UCSD-AML1 (cell line): ENCODE measurements around the gene TMEM52B.

Experiments
- DNase-seq: peaks from one replicate; lab custom pipeline; 2025; ENCODE audit not compliant: unreplicated experiment; lab: John Stamatoyannopoulos, UW

The TMEM52B gene

GRCh38 chr12:10178821-10179220 lies at the start of gene TMEM52B:
Gene TMEM52B (plus strand): TSS chr12:10179032. CDS start chr12:10179575, 543 bp downstream.
- DNase-seq, result no peak

- DNase-seq, result no peak
Observed at GRCh38 chr12:10130042-10130441, 48.8 kb upstream of the TMEM52B start, which contains the start of gene CLEC7A. Gene CLEC7A (minus strand): TSS chr12:10130199. CDS start chr12:10130082, 117 bp downstream.

GRCh38 chr12:10131111-10131690 lies 47.6 kb upstream of the TMEM52B start:
- DNase-seq, result no peak

GRCh38 chr12:10132850-10133370 lies 45.9 kb upstream of the TMEM52B start:
- no peak for DNase-seq

- no peak for DNase-seq
Observed at GRCh38 chr12:10135126-10135525, 43.7 kb upstream of the TMEM52B start.

GRCh38 chr12:10136637-10137205 lies 42.1 kb upstream of the TMEM52B start:
- DNase-seq, result no peak

- peak; percentile 52 for DNase-seq
Observed at GRCh38 chr12:10140001-10140400, 38.8 kb upstream of the TMEM52B start.

- DNase-seq, result no peak
Observed at GRCh38 chr12:10142976-10143589, 35.7 kb upstream of the TMEM52B start.

- DNase-seq, result no peak
Observed at GRCh38 chr12:10147714-10148403, 31.0 kb upstream of the TMEM52B start.

- no peak for DNase-seq
Observed at GRCh38 chr12:10151621-10152020, 27.2 kb upstream of the TMEM52B start.

- DNase-seq, result peak; percentile 53
Observed at GRCh38 chr12:10153271-10154144, 25.3 kb upstream of the TMEM52B start.

- no peak for DNase-seq
Observed at GRCh38 chr12:10154145-10154496, 24.7 kb upstream of the TMEM52B start.

- DNase-seq, result no peak
Observed at GRCh38 chr12:10155966-10156365, 22.9 kb upstream of the TMEM52B start.

GRCh38 chr12:10158406-10158805 lies 20.4 kb upstream of the TMEM52B start:
- DNase-seq, result no peak

- no peak for DNase-seq
Observed at GRCh38 chr12:10159280-10159679, 19.6 kb upstream of the TMEM52B start.

GRCh38 chr12:10160617-10161385 lies 18.0 kb upstream of the TMEM52B start:
- no peak for DNase-seq

GRCh38 chr12:10163084-10163483 lies 15.7 kb upstream of the TMEM52B start:
- DNase-seq, result no peak

GRCh38 chr12:10165421-10165820 lies 13.4 kb upstream of the TMEM52B start:
- no peak for DNase-seq

GRCh38 chr12:10167599-10167998 lies 11.2 kb upstream of the TMEM52B start:
- DNase-seq, result no peak

GRCh38 chr12:10169104-10169503 lies 9.7 kb upstream of the TMEM52B start:
- no peak for DNase-seq
